Right ventricle myocardium inferior (tissue), 1 donor: Measurements from ENCODE around the gene CCDC174. TPM values are rescaled to one million over a fixed set of nuclear protein-coding genes. Genes with fewer than 3 reads are reported as not detected.
A peak's percentile ranks its signal among the peaks of the same experiment; 100 is the strongest.

Experiments used
- ATAC-seq: fragments of 200-7000 bp; cut with Tn5 transposase; one replicate; pipeline ENCODE4 v1.9.1; 2020; ENCODE audit warnings: mild to moderate bottlenecking, moderate library complexity
- DNase-seq: peaks from one replicate; pipeline ENCODE4 v3.0.0; 2021; ENCODE audit errors: missing footprints
- intact Hi-C: fragments of 100-400 bp; cut with DNase I; formaldehyde crosslinking; loops from one replicate; pipeline ENCODE4 v1.11.0; 2022
- total RNA-seq: library from RNA; stranded (reverse); fragmentation: NEBNext Ultra II Directional; extraction: Animal tissue kit (Norgen Biotek cat#: 25700); gene quantifications from one replicate; pipeline ENCODE4 v1.2.1, GENCODE V29; 2021
- donor health status: DM: no; HTN: yes; CAD: no; lungs with severe emphysema.

CCDC174 gene
- total RNA-seq, 1 donor from 2014 or later, result 9.7 TPM

DNA sequence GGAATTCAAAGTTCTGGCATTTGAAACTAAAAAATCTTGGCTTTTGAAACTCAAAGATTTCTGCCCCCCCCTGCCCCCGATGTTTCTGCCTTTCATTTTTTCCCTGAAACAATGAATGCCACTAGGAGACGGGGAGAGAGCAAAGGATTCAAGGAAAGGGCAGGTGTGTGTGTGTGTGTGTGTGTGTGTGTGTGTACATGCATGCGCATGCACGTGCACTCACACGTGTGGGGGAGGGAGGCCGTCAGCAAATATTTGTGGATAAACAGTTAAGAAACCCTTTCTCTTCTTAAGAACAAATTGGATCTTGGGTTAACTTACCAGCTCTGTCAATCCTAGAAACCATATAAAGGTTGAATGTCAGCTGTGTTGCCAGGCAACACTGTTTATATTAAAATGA lies 29.2 kb upstream of the CCDC174 start:
- intact Hi-C loops, result no loop called here
- DNase-seq (no peak), ATAC-seq (no peak)

DNA sequence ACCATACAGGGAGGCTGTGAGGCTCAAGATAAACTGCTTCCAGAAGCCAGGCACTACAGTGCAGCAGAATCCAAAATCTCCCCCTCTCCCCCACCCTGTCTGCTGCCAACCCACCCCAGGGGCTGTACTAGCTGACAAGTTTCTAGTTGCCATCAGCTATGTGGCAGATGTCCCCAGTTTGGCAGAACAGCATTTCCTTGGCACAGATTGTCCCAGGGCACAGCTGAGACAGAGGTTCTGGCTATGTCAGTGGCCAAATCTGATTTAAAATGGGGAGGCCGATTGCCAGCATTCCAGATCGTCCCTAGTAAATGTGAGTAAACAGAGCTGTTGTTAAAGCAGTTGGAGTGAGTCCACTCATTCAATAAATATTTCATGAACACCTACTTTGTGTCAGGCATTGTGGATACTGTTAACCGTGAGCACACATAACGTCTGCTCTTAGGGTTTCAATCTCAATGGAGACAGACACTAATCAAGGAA lies 28.0 kb upstream of the CCDC174 start:
- DNase-seq, result no peak
- ATAC-seq, result peak; percentile 78
- intact Hi-C loops, result no loop called here

DNA sequence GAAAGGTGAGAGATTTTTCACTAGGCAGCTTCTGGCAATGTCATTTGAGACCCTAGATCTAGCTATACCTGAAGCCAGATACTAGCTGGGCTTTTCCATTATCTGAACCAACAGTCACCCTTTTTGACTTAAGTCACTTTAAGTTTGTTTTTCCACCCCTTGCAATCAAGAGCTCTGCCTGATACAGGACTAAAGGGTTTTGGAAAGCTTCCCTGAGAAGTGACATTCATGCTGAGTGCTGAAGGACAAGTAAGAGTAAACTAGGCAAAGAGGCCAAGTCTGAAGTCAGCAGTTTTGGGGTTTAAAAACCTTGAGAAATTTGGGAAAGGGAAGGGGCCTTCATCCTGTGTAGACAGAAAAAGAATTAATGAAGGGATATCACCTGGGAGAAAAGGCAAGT lies 27.1 kb upstream of the CCDC174 start:
- no peak for ATAC-seq
- intact Hi-C loops, result no loop called here

DNA sequence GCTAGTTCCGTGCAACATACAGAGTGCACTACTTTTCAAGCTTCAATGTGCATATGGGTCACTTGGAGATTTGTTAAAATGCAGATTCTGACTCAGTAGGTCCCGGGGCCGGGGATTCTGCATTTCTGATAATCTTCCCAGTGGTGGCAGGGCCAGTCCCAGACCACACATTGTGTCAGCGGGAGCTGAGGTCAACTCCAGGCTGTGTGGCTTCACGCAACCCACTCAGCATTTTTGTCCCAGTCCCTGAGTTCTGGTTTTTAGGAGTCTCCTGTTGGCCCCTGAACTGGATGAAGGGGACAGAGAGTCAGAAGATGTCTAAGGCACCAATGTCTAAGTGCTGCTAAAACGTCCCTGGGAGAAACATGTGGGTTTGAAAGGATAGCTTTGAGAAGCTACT lies 26.1 kb upstream of the CCDC174 start:
- intact Hi-C loops, result no loop called here
- DNase-seq (no peak), ATAC-seq (no peak)

More for the DNA sequence above, 27.1 kb upstream of the CCDC174 start:
- DNase-seq, result no peak

DNA sequence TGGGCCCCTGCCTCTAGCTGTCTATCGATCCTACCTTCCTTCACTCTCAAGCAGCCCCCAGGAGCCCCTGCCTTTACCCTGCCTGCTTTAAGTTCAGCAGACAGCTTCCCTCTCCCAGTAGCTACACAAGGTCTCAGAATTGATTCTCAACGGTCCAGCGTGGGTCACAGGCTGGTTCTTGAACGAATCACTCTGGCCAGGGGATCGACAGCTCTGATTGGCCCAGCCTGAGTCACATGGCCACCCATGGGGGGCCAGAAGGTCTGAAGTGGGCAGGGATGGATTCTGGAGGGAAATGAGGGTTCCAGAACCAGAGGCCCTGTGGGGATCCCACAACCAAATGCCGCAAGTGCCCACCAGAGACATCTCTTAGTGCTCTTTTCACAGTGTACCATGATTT lies 23.7 kb upstream of the CCDC174 start:
- DNase-seq (no peak), ATAC-seq (no peak)
- intact Hi-C loops, result no loop called here

DNA sequence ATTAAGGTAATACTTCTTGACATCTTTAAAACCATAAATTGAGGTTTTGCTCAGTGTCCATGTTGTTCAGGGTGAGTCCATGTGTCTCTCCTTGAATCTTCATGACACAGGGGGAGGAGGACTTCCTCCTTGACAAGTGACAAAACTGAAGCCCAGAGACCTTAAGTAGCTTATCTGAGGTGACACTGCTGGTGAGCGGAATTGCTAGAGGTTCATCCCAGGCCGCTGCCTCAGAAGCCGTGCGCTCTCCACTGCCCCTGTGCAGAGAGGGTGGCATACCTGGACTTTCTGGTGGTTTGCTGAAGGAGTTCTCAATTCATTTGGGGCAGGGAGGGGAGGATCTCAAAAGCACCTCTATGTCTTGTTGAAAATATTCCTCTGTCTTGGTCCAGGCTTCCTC lies 23.2 kb upstream of the CCDC174 start:
- no peak for ATAC-seq
- no peak for DNase-seq
- intact Hi-C loops, result no loop called here

DNA sequence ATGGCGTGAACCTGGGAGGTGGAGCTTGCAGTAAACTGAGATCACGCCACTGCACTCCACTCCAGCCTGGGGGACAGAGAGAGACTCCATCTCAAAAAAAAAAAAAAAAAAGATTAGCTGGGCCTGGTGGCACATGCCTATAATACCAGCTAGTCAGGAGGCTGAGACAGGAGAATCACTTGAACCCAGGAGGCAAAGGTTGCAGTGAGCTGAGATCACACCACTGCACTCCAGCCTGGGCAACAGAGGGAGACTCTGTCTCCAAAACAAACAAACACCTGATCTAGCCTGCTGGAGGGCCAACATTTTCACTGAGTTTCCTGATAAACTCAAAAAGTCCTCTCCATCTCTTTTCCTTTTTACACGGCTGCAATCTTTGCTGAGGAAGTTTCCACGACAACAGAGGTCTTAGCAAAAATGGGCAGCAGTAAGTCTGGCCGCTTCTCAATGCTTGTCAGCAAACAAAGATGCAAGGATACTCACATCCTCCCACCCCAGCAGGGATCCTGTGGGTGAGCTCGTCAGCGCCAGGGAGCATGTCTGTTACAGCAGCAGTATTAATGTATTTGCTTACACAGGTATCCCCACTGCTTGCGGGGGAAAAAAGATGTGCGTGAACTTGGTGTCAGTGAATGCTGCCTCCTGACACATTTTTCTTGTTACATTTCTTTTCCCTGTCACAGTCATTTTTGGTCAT lies 21.0 kb upstream of the CCDC174 start:
- ATAC-seq (no peak), DNase-seq (no peak)
- intact Hi-C loops, result no loop called here

DNA sequence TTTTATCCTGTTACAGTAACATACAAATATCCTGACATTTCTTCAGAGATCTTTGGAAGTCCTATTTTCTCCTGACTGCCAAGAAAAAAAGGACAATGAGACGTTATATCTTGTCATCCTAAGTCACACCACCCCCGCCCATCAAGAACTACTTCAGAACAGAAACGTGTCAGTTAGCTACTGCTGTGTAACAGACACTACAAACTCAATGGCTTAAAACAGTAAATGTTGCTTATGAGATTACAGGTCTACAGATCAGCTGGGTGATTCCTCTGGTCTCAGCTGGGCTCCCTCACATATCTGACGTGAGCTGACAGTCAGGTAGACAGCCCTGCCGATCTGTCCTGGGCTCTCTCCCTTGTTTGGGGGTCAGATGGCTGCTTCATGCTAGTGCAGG lies 20.5 kb upstream of the CCDC174 start:
- DNase-seq, result no peak
- intact Hi-C loops, result no loop called here
- no peak for ATAC-seq

DNA sequence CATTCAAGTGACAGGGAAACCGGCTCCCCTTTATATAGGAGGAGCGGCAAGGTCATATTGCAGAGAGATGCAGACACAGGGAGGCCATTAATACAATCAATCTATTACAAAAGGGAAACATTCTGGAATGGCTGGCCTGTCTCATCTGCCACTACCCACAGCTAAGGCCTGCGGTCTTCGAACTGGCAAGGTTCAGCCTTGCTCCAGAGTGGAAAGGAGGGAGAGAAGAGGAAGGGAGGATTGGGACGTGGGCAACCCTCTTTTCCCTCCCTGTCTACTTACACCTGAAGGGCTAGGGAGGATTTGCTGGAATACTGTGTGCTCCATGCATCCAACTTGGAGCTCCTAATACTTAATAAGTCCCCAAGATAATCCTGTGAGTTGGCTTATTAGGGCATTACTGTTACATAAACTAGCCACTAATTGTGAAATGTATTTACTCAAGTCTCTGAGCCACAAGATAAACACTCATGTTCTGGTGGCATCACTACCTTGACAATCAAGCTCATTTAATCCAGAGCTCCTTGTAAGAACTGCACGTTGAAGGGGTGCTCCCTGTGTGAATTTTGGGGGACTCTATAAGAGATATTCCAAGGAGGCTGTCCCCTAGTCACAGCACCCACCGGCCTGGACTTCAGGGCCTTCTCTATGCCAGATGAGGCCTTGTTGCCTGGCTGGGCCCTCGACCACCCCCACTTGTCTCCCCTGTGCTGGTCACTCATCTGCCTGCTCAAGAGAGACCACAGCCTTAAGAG lies 19.7 kb upstream of the CCDC174 start:
- no peak for DNase-seq
- no peak for ATAC-seq
- intact Hi-C loops, result no loop called here

DNA sequence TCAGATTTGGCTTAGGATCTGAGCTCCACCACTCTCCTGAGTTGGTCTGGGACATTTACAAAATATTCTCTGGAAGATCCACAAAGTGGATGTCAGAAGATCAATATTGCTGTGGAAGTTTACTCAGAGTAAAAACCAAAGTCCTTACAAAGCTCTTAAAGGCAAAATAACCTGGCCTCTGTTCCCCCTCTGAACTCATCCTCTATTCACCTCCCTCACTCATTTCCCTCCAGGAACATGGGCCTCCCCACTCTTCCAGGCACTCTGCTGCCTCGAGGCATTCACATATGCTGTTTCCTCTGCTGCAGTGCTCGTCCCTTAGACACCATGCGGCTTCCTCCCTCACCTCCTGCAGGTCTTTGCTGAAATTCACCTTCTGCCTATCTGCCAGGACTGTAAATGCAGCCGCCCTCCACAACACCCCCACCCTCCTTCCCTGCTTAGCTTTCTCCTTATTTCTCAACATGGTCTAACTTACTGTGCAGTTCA lies 19.1 kb upstream of the CCDC174 start:
- ATAC-seq (no peak), DNase-seq (no peak)
- intact Hi-C loops, result no loop called here

DNA sequence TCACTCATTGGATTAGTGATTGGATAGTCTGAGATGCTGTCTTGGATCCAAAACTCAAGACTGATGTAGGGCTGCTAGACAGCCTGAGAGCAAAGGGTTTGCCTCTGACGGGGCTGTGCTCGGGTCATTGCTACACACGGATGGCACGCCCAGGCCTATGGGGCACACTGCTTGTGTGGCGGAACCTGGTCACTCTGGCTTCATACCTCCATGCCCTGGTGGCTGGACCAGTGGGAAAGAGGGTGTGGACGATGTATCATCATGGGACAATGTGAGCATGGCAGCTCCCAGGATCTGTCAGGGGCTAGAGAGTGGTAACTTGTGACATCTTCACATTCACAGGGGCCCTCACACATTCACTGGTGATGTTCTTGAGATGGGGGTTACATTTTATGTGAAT lies 18.1 kb upstream of the CCDC174 start:
- DNase-seq, result no peak
- no peak for ATAC-seq
- intact Hi-C loops, result no loop called here

DNA sequence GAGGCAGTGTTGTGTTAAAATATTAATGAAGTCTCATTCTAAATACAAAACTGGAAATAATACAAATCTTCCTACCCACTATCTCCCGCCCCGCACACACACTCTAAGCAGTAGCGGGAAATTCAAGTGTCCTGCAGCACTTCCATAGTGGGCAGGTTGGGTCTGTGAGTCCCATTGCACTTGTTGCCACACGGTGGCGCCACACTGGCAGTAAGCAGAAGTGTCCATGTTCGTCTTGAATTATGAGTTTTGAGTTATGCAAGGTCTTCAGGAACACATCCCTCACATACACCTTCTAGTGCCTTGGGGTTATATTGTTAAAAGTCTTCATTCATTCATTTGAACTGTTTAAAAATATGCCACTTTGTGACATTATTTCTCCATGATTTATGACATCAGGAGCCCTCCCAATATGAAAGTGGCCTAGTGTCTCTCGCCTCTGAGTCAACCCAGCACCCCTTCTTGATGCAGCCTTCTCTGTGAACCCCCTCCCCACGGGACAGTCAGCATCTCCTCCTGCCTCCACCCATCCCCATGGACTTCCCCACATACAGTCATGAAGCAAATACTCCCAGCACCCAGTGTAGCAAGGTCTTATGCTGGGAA lies 17.6 kb upstream of the CCDC174 start:
- intact Hi-C loops, result no loop called here
- DNase-seq (peak; percentile 90), ATAC-seq (peak; percentile 67)

DNA sequence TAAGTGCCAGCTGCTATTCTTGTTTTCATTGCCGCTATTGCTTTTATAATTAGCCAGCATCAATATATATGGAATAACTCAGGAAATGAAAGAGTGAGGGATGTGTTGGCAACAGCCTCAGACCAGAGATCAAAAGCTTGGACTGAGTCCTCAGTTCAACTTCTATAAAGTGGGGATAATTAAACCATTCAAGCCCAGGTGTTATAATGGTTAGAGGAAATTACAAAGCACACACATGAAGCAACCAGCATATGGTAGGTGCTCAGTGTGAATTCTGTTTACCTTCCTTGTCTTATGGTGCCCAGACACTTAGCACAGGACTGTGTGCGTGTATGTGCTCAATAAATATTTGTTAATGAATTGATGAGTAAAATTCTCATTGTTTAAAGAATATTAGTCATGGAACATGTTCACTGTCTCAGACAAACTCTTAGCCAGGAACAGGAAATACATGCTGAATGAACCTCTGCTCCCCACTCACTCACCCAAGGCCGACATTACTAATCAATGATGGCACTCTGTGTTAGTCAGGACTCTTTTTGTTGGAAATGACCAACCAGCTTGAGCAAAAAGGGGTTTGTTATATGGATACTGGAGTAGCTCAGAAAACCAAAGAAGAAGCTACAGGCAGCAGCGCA lies 16.7 kb upstream of the CCDC174 start:
- ATAC-seq (no peak), DNase-seq (no peak)
- intact Hi-C loops, result no loop called here

DNA sequence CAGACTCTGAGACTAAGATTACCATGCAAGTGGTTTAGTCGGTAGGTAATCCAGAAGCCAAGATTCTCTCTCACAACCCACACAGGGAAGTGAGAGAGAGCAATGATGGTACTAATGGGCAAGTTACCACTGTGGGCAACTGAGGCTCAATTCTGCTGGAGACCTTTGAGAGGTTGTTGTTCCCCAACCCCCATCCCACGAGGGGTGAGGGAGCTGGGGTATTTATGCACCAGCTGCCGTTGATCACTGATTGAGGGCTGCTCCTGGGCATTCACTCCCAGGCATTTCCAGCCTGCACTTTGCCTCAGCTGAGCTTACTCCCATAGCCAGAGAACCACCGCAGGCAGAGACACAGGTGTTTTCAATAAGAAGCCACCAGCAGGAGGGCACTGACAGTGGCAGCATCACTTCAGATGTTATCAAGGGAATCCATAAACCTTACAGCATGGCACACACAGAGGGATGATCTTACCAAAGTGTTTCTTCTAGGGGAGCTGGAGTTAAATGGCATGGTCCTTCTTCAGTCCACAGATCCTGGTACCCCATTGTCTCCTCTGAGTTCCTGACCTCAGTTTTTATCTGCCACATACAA lies 15.0 kb upstream of the CCDC174 start:
- intact Hi-C loops, result no loop called here
- ATAC-seq (no peak), DNase-seq (no peak)

DNA sequence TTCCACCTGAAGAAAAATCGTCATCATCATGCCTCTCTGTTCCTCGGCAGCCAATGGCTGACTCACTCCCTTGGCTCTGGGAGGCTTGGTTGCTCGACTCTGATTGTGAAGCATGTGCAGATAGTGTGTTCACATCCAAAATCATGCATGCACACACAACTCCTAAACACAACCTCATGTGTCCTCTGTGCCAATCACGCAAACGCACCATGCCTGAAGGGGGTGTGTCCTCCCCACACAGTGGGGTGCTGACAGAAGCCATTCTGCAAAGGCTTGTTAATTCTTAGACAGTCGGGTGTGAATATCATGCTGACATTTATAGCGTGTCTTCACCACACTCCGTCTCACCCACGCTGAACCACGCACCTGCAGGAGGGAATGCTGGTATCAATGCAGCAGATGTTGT lies 11.4 kb upstream of the CCDC174 start:
- intact Hi-C loops, result no loop called here
- no peak for DNase-seq
- ATAC-seq, result no peak

DNA sequence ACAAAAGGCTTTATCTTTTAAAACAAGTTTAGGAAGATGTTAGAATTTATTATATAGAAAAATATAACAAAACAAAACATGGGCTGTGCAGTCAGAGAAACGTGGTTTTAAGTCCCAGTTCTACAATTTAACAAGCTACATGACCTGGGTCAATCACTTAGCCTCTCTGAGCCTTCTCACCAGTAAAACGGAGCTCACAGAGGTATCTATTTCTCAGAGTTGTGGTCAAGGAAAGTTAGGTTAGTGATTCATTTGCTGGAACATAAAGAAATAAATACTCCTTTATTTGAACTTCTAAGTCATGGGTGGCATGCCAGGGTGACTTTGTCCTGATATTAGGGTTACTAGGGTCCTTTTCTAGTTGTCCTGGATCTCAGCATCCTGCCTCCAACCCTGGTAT lies 10.8 kb upstream of the CCDC174 start:
- ATAC-seq, result no peak
- intact Hi-C loops, result no loop called here
- no peak for DNase-seq

DNA sequence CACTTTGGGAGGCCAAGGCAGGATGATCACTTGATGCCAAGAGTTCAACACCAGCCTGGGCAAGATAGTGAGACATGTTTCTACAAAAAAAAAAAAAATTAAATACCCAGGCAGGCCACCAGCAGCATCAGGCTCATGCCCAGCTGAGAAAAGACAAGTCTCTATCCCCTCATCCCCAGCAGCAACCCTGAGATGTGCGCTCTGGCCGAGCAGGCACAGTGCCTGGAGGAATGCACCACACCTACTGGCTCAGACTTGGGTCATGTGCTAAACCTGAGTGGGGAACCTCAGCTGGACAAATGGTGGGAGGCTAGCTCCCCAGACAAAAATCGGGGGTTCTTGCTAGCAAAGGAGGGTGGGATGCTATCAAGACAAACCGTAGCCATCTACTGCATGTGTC lies 10.2 kb upstream of the CCDC174 start:
- no peak for ATAC-seq
- intact Hi-C loops, result no loop called here
- DNase-seq, result no peak

DNA sequence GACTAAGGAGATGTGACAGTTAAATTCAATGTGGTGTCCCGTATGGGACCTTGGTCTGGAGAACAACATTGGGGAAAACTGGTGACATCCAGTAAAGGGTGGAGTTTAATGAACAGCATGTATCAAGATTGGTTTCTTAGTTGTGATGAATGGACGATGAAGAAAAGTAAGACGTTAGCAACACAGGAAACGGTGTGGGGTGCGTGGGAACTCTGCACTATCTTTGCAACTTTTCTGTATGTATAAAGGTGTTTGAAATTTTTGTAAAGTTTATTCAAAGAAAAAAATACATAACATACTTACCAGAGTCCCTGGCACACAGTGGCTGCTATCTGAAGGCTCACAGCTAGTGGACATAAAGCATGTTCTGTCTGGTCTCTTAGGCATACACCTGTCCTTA lies 6.1 kb upstream of the CCDC174 start:
- no peak for ATAC-seq
- DNase-seq, result no peak
- intact Hi-C loops, result no loop called here

DNA sequence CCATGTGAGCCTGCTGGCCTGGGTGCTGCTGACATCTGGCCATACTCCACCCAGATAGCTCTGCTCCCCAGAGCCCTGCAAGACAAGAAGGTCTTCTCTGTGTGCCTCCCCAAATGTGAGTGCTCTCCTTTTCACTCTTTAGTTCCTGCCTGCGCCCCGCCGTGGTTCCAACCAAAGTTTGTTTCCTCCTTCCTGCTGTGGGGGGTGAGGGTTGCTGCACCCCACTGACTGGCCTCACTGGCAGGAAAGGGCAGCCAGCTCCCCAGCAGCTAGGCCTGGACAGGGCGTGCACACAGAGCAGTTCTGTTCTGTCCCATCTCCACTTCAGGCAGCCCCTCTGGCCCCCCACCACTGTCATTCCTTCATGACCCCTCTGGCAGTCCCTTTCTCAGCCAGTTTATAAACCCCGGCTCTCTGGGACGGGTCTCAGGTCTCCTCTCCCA lies 5.4 kb upstream of the CCDC174 start:
- no peak for DNase-seq
- ATAC-seq, result no peak
- intact Hi-C loops, result no loop called here
